HCT116 (cell line): ENCODE data around the gene PIH1D1.

Source experiments
- CBX3 ChIP-seq: IDR thresholded peaks from 2 replicates; pipeline ENCODE4 v1.6.1; 2012; ENCODE audit warnings: low read depth
- CTCF ChIP-seq, 3 experiments: fragments of 200-600 bp in 1 of 3; sonication (generic) in 1 of 3; IDR thresholded peaks in 2 of 3; conservative IDR thresholded peaks in 1 of 3; 2 replicates each; pipeline ENCODE4 v1.5.1; 2012 to 2017; ENCODE audit warnings: low read depth in 2 of 3, low read length in 2 of 3, antibody characterized with exemption in 1 of 3, borderline replicate concordance in 1 of 3, control low read depth in 1 of 3, mild to moderate bottlenecking in 1 of 3, mixed read lengths in 1 of 3, mixed run types in 1 of 3, moderate library complexity in 1 of 3; ENCODE audit not compliant: insufficient read depth in 1 of 3
- EGR1 ChIP-seq: IDR thresholded peaks from 2 replicates; pipeline ENCODE4 v1.6.1; 2012; ENCODE audit warnings: low read depth
- ELF1 ChIP-seq: IDR thresholded peaks from 2 replicates; pipeline ENCODE4 v1.6.1; 2012; ENCODE audit warnings: low read depth, borderline replicate concordance
- EZH2 ChIP-seq: fragments of 200-600 bp; sonication (generic); IDR thresholded peaks from 2 replicates; pipeline ENCODE4 v1.6.1; 2017; ENCODE audit warnings: antibody characterized with exemption, mixed run types
- MAX ChIP-seq: IDR thresholded peaks from 2 replicates; pipeline ENCODE4 v1.6.1; 2012
- POLR2A ChIP-seq: IDR thresholded peaks from 2 replicates; pipeline ENCODE4 v1.7.0; 2011; ENCODE audit warnings: borderline replicate concordance; ENCODE audit not compliant: insufficient read depth, insufficient read length; ENCODE audit errors: extremely low read depth
- POLR2AphosphoS5 ChIP-seq: IDR thresholded peaks from 2 replicates; pipeline ENCODE4 v1.6.1; 2011; ENCODE audit warnings: mild to moderate bottlenecking, low read depth, low read length, moderate library complexity
- YY1 ChIP-seq: IDR thresholded peaks from 2 replicates; pipeline ENCODE4 v1.6.1; 2011; ENCODE audit warnings: low read length, low read depth, moderate library complexity, mild to moderate bottlenecking; ENCODE audit not compliant: insufficient replicate concordance; ENCODE audit errors: extremely low read depth

GRCh38 chr19:49433240-49433901 lies 18.2 kb downstream of the PIH1D1 start:
- TF ChIP-seq CTCF (IDR thresholded peaks at IDR 0.05 in 2 of 3, conservative IDR thresholded peaks at IDR 0.05 in 1 of 3; ENCODE audit: borderline replicate concordance in 1 of 3, insufficient read depth in 1 of 3, low read depth in 2 of 3, low read length in 2 of 3), result no peak
- no peak for TF ChIP-seq POLR2AphosphoS5
- no peak for TF ChIP-seq MAX
- TF ChIP-seq YY1, result no peak
- no peak for TF ChIP-seq CBX3
- no peak for TF ChIP-seq EGR1
- TF ChIP-seq POLR2A, result no peak
- no peak for TF ChIP-seq ELF1
- no peak for TF ChIP-seq EZH2
